A673 (cell line): ENCODE data around the gene TNFRSF14. TPM values are rescaled to one million over a fixed set of nuclear protein-coding genes. Genes with fewer than 3 reads are reported as not detected.

Source experiments
- BruUV-seq: library from RNA; stranded (reverse); fragments of 400-500 nt; replicated peaks from 2 replicates; lab custom pipeline; 2021; lab: Mats Ljungman, UMichigan
- CTCF ChIA-PET: fragments of 300-600 bp; sonication (Branson Sonifier 250); formaldehyde crosslinking; loops from one replicate; lab custom pipeline; 2022; ENCODE audit warnings: antibody characterized with exemption; lab: Charles Lee
- POLR2A ChIA-PET: fragments of 300-600 bp; sonication (Branson Sonifier 250); formaldehyde crosslinking; loops from one replicate; lab custom pipeline; 2022; ENCODE audit warnings: antibody characterized with exemption; ENCODE audit not compliant: low non-redundant PET; lab: Charles Lee
- DNase-seq: peaks from one replicate; pipeline ENCODE4 v3.0.0-alpha.2; 2015; ENCODE audit warnings: low spot score
- H3K27ac ChIP-seq: fragments of 200-600 bp; sonication (generic); 2 replicates; pipeline ENCODE4 v1.5.1; 2016; ENCODE audit warnings: mixed run types, low read depth, mild to moderate bottlenecking, mixed read lengths, antibody characterized with exemption, low read length; ENCODE audit not compliant: poor library complexity, severe bottlenecking
- H3K27me3 ChIP-seq: fragments of 200-600 bp; sonication (generic); replicated peaks from 2 replicates; pipeline ENCODE4 v1.6.1; 2017; ENCODE audit warnings: mixed run types, low read depth, mild to moderate bottlenecking, mixed read lengths, antibody characterized with exemption, low read length; ENCODE audit not compliant: insufficient read depth, poor library complexity
- H3K36me3 ChIP-seq: fragments of 200-600 bp; sonication (generic); 2 replicates; pipeline ENCODE4 v1.6.1; 2016; ENCODE audit warnings: mixed run types, mild to moderate bottlenecking, mixed read lengths, antibody characterized with exemption, low read length; ENCODE audit not compliant: insufficient read depth, poor library complexity, severe bottlenecking
- H3K4me1 ChIP-seq: fragments of 200-600 bp; sonication (generic); 2 replicates; pipeline ENCODE4 v1.6.1; 2017; ENCODE audit warnings: mixed run types, mild to moderate bottlenecking, mixed read lengths, antibody characterized with exemption, low read length; ENCODE audit not compliant: insufficient read depth, poor library complexity, severe bottlenecking
- H3K4me3 ChIP-seq: fragments of 200-600 bp; sonication (generic); 2 replicates; pipeline ENCODE4 v1.5.1; 2016; ENCODE audit warnings: low read depth, mixed run types, mild to moderate bottlenecking, mixed read lengths, low read length; ENCODE audit not compliant: poor library complexity, severe bottlenecking
- H3K9me3 ChIP-seq: fragments of 200-600 bp; sonication (generic); 2 replicates; pipeline ENCODE4 v1.6.1; 2016; ENCODE audit warnings: mixed run types, low read depth, mild to moderate bottlenecking, mixed read lengths, antibody characterized with exemption, low read length; ENCODE audit not compliant: poor library complexity, severe bottlenecking
- CTCF ChIP-seq: fragments of 300-800, 200-600 bp; sonication (generic); conservative IDR thresholded peaks from 2 replicates; pipeline ENCODE4 v1.5.1; 2017; ENCODE audit warnings: low read depth, mild to moderate bottlenecking, antibody characterized with exemption, low read length, moderate library complexity, mixed read lengths
- EZH2 ChIP-seq: fragments of 200-600 bp; sonication (generic); IDR thresholded peaks from 2 replicates; pipeline ENCODE4 v1.6.1; 2017; ENCODE audit warnings: borderline replicate concordance, low read depth, mild to moderate bottlenecking, mixed read lengths, antibody characterized with exemption, low read length; ENCODE audit not compliant: poor library complexity, severe bottlenecking
- intact Hi-C: fragments of 100-400 bp; cut with micrococcal nuclease; formaldehyde crosslinking; loops from one replicate; pipeline ENCODE4 v1.10.0; 2022; ENCODE audit not compliant: unreplicated experiment
- total RNA-seq: library from RNA; stranded (reverse); gene quantifications from 2 replicates; pipeline ENCODE4 v1.2.3, GENCODE V29; 2021

TNFRSF14 gene
- total RNA-seq, 1 experiment from 2014 or later: 4.6 TPM

GRCh38 chr1:2516946-2517345 is 39.2 kb upstream of the TNFRSF14 start:
- ChIA-PET POLR2A (no interaction called here), CTCF (no interaction called here)
- Histone ChIP-seq H3K27me3 (no peaks in the 10 kb centered on the region), H3K36me3 (peaks cover 82% of the 10 kb centered on the region), H3K9me3 (no peaks in the 10 kb centered on the region), H3K4me3 (no peak overlapping the region), H3K4me1 (no peaks in the 10 kb centered on the region), H3K27ac (no peak overlapping the region)
- no TSS peak for BruUV-seq
- intact Hi-C loops: no loop called here
- no peak for DNase-seq
- no peak for TF ChIP-seq EZH2

GRCh38 chr1:2517966-2518365 is 38.2 kb upstream of the TNFRSF14 start:
- TF ChIP-seq CTCF: no peak
- intact Hi-C loops: no loop called here
- no peaks in the 10 kb centered on the region for H3K4me1 ChIP-seq
- H3K36me3 ChIP-seq: peaks cover 75% of the 10 kb centered on the region
- H3K27me3 ChIP-seq: no peaks in the 10 kb centered on the region
- H3K4me3 ChIP-seq: no peak overlapping the region
- H3K27ac ChIP-seq: no peak overlapping the region
- H3K9me3 ChIP-seq: no peaks in the 10 kb centered on the region
- POLR2A ChIA-PET: no interaction called here
- no TSS peak for BruUV-seq
- DNase-seq: no peak
- CTCF ChIA-PET: no interaction called here

GRCh38 chr1:2518528-2518927 is 37.6 kb upstream of the TNFRSF14 start:
- POLR2A ChIA-PET: no interaction called here
- CTCF ChIA-PET: no interaction called here
- Histone ChIP-seq H3K36me3 (peaks cover 77% of the 10 kb centered on the region), H3K9me3 (no peaks in the 10 kb centered on the region), H3K27ac (no peak overlapping the region), H3K4me1 (no peaks in the 10 kb centered on the region), H3K4me3 (no peak overlapping the region), H3K27me3 (no peaks in the 10 kb centered on the region)
- BruUV-seq: no TSS peak
- intact Hi-C loops: no loop called here
- TF ChIP-seq EZH2 (no peak), CTCF (no peak)
- DNase-seq: no peak

GRCh38 chr1:2519029-2519685 is 37.0 kb upstream of the TNFRSF14 start:
- Histone ChIP-seq H3K9me3 (no peaks in the 10 kb centered on the region), H3K4me1 (no peaks in the 10 kb centered on the region), H3K4me3 (no peak overlapping the region), H3K27ac (no peak overlapping the region), H3K36me3 (peaks cover 71% of the 10 kb centered on the region), H3K27me3 (no peaks in the 10 kb centered on the region)
- no peak for DNase-seq
- ChIA-PET CTCF (no interaction called here), POLR2A (no interaction called here)
- intact Hi-C loops: no loop called here
- TF ChIP-seq CTCF: no peak
- no peak for TF ChIP-seq EZH2
- BruUV-seq: no TSS peak
